OCI-M2 (cell line): ENCODE data around the gene REV3L.

ENCODE experiments used
- DNase-seq: peaks from one replicate; lab custom pipeline; 2025; ENCODE audit not compliant: unreplicated experiment; lab: John Stamatoyannopoulos, UW

The REV3L gene

DNA sequence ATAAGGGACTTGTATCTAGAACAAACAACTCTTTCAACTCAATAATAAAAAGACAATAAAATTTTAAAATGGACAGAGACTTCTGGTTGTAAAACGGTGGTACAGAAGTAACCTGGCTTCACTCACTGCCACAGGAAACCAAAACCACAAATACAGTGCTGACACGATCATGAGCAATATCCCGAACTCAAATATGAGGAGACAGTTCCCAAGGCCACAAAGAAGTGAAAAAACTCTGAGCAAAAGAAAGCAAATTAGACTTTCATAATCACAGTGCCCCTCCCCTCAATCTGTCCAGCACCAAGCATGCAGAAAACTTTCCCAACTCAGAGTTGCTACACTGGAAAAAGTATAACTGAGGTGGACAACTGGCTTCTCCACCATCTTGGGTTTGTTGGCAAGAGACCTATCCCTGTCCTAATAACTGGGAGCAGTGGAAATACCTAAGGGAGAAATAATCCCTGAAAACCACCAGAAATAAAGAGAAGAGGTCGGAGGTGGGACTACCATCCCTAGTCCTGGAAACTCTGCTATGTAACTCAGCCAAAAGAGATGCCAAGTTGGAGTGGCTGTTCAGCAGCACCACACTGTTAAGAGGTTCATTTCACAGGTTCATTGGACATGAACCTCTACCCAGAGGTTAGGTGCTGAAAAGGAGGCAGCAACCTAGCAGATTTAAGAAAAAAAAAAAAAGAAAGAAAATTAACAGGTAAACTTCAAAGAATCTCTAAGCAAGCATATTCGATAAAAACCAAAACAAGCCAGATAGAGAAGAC, 55.5 kb downstream of the REV3L start:
- DNase-seq, result no peak

DNA sequence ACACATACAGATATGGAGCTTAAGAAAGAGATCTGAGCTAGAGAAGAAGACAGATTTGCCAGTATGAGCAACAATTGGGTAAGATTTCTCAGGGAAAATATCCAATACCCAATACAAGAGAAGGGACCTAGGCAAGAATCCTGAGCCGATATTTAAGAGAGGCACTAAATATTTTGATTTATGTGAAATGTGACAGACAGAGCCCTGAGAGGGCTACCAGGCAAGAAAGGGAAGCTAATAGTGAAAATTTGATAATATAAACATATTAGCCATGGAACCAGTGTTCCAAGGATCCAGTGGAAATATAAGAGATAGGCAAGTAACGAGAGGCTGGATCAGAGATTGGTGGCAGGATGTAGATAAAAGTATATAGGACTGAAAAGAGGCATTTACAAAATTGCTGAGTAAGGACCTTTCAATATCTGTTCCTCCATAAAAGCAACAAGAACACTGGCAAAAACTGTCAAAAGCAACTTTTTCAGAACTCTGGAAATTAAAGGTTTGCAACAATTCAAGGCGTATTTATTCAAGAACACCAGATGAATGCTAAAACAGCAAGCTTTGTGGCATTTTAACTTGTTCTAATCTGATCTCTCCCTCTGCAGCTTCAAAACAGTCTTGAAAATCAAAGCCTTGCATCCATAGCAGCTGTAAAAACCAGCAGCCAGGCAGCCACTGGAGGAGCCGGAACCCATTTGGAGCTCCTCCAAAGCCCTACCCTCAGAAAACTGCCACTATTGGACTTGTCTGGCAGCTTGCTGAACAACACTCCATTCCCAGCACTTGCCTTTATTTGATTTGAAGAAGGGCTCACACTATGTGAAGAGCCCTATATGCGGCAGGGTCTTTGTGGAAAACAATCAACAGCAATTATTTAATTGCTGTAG, 58.8 kb downstream of the REV3L start:
- DNase-seq, result no peak

GRCh38 chr6:111423055-111423633, 59.9 kb downstream of the REV3L start:
- DNase-seq, result no peak

DNA sequence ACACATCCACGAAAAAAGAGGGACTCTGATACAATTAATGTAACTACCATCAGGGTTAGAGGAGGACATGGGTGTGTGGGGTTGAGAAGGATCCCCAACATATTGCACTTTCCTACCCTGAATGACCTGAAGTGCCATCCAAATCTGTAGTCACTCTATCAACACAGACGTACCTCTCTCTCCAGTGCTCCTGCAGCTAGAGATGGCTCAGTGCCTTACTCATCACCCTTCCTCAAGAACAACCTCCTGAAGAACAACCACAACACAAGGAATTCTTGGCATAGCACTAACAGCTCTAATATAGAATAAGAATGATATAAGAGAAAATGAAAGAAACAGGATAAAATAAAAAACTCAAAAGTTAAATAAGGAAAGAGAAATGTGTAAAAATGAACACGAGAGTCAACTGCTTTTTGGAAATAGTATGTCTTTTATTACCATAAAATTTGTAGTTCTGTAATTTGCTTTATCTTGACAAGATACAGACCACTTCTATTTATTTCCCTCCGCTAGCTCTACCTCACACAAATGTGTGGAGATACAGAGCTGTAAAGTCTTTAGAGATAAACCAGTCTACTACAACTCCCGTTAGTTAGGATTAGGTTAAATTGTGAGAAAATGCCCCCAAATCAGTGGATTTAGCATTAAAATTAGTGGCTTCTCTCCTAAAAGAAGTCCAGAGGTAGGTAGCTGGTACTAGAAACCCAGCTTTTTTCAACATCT, 63.9 kb downstream of the REV3L start:
- DNase-seq, result no peak

GRCh38 chr6:111417946-111418345, 65.1 kb downstream of the REV3L start:
- DNase-seq, result no peak

- DNase-seq, result no peak
Measured at GRCh38 chr6:111417181-111417585, 65.8 kb downstream of the REV3L start.

DNA sequence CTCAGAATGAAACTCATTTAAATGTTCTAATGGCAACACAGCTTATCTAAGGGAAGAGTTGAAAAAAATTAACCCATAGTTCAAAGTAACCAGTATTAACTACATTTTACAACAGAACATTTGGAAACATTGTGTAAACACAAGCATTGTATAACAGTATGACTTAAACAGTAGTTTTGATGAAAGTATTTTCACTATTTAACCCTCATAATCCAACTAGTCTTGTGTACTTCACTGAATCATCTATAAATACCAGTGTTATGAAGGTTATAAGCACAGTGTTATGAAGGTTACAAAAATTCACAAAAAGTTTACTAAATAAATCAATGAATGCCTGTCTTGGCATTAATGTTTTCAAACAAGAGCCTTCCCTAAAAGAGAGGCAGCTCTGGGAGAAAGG, 66.5 kb downstream of the REV3L start:
- no peak for DNase-seq

- no peak for DNase-seq
Measured at GRCh38 chr6:111414373-111414772, 68.6 kb downstream of the REV3L start.

GRCh38 chr6:111411978-111412566, 70.9 kb downstream of the REV3L start:
- DNase-seq, result no peak

GRCh38 chr6:111411046-111411445, 72.0 kb downstream of the REV3L start:
- no peak for DNase-seq

GRCh38 chr6:111410371-111410770, 72.6 kb downstream of the REV3L start:
- no peak for DNase-seq

- DNase-seq, result no peak
Measured at GRCh38 chr6:111409430-111409829, 73.6 kb downstream of the REV3L start.

- no peak for DNase-seq
Measured at GRCh38 chr6:111407686-111408085, 75.3 kb downstream of the REV3L start.

DNA sequence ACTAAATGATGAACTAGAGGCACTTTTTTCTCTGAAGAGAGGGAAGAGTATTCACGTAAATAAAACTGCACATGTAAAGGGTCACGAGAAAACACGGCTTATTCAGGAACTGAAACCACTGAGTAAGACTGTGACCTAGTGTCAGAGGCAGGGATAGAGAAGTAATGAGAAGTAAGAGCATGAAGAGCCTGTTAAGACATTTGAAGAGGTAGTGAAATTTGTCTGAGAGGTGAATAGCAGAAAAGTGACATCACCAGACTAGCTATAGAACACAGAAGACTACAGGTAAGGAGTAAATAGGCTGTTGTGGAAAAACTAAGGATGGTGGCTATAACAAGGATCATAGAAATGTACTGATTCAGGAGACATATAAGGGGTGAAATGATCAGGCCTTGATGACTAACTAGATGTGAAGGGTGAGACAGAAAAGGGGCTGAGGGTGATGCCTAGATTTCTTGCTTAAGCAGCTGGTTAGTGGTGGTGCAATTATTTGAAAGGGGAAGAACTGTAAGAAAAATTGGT, 76.8 kb downstream of the REV3L start:
- DNase-seq, result no peak

- DNase-seq, result no peak
Measured at GRCh38 chr6:111403388-111403787, 79.6 kb downstream of the REV3L start.

DNA sequence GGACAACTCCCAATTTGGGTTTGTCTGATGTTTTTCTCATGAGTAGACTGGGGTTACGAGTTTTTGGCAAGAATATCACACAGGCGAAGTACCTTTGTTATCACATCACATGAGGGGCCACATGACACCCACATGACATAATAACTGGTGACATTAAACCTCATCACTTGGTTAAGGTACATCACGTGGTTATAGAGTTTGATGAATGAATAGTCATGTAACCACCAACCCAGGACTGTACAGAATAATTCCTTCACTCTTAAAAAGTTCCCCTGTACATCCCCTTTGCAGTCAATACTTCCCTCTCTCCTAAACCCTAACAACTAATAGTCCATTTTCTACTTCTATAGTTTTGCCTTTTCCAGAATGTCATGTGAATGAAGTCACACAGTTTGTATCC, 83.4 kb downstream of the REV3L start:
- no peak for DNase-seq

DNA sequence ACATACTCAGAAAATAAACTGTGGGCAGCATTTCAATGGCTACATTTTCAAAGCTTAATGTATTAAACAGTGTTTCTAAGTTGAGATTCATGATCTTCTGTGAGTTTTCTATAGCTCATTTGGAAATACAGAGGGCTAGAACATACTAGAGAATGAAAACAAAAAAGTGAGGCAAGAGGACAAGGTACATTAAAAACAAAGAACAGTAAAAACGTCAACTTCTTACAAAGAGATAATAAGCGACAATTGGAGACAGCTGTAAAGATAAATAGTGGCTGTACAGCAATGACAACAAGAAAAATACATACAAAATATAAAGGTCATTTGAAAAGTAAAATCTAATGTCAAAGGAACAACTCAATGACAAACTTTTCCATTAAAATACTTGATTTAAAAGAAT, 94.3 kb downstream of the REV3L start:
- no peak for DNase-seq

GRCh38 chr6:111382476-111383294, 100.3 kb downstream of the REV3L start:
- DNase-seq, result no peak

DNA sequence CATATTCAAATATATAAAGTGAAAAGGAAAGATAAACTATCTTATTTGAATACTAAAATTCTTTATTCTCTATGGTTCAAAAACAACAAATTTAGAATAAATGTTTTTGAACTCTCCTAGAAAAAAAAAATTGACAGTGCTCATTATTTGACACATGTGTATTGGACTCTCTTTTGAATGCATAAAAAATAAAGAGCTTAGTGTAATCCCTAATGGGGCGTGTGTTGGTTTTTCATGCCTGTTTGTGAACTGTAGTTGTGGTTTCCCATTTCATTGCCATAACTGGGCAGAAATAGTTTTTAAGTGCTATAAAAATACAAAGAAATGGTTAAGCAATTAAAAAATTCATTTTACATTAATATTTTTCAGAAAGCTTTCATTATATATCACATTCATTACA, 101.3 kb downstream of the REV3L start:
- no peak for DNase-seq

DNA sequence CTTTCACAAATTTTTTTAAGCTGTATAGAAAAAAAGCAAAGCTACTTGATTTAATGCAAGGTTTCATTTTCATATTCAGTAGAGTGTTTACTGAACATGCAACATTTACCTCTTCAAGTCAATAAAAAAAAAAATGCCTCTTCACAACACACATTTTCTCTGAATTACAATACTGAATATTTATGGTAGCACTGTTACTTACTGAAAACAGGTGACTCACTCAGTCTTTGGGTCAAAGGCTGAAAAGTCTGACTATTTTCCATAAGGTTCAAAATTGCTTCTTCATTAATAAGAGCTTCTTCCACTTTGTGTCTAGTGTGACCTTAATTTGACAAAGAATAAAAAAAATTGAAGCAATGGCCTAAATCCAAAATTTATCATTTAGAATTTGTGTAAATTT, 101.9 kb downstream of the REV3L start:
- DNase-seq, result no peak
